SH-SY5Y (cell line): ENCODE measurements around the gene PLEKHG4.

Experiments
- GATA2 ChIP-seq: IDR thresholded peaks from 2 replicates; pipeline ENCODE4 v1.6.1; 2011; ENCODE audit warnings: mild to moderate bottlenecking, low read depth, low read length
- GATA3 ChIP-seq: IDR thresholded peaks from 2 replicates; pipeline ENCODE4 v1.6.1; 2011; ENCODE audit warnings: low read depth, mild to moderate bottlenecking, low read length, moderate library complexity

DNA sequence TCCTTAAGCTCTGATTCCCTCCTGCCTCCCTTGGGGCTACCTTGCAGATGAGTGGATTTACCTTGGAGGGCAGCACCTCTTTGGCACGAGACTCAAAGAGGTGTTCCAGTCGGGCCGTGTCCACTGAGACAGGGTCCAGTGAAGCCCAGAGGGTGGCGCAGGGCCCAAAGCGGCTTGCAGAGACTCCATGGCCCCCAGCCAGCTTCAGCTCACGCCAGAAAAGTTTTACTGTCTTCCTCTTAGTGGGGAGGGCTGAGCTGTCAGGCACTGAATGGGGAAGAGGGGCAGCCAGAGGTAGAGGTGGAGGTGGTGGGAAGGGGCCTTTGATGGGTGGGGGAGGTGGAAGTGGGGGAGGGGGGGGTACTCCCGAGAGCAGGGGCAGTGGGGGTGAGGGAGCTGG lies 45.7 kb upstream of the PLEKHG4 start:
- TF ChIP-seq GATA3 (no peak), GATA2 (no peak)
